ENCODE measurements around the gene C11orf16.

- TF ChIP-seq CTCF (conservative IDR thresholded peaks at IDR 0.05; ENCODE audit: low read depth, low read length) (no peak), EZH2 (IDR thresholded peaks at IDR 0.05; ENCODE audit: low read length, unreplicated experiment) (no peak)
These were observed 28.7 kb upstream of the C11orf16 start for GRCh38 chr11:8961401-8961800.
